WTC11 (cell line): ENCODE measurements around the gene ZNF236. TPM values are rescaled to one million over a fixed set of nuclear protein-coding genes. Genes with fewer than 3 reads are reported as not detected.

ENCODE experiments used
- ATAC-seq: fragments of 200-7000 bp; cut with Tn5 transposase; 2 replicates; pipeline ENCODE4 v1.10.0; 2021; ENCODE audit warnings: mild to moderate bottlenecking, moderate library complexity
- CTCF ChIA-PET: fragments of 300-600 bp; sonication (Branson Sonifier 250); formaldehyde crosslinking; loops from one replicate; lab custom pipeline; 2021; ENCODE audit warnings: antibody characterized with exemption; lab: Charles Lee
- POLR2A ChIA-PET: fragments of 350-600 bp; sonication (Branson Sonifier 250); formaldehyde crosslinking; loops from one replicate; lab custom pipeline; 2021; ENCODE audit warnings: antibody characterized with exemption; lab: Charles Lee
- DNase-seq: peaks from one replicate; pipeline ENCODE4 v3.0.0; 2021; ENCODE audit warnings: low spot score
- H3K27ac Mint-ChIP-seq: 2 replicates; pipeline ENCODE4 v1.8.0; 2021; ENCODE audit warnings: mixed read lengths
- H3K27me3 Mint-ChIP-seq: 2 replicates; pipeline ENCODE4 v1.8.0; 2021; ENCODE audit warnings: low read depth, mild to moderate bottlenecking, moderate library complexity, mixed read lengths
- H3K36me3 Mint-ChIP-seq: 2 replicates; pipeline ENCODE4 v1.8.0; 2021; ENCODE audit warnings: mixed read lengths
- H3K4me1 Mint-ChIP-seq: 2 replicates; pipeline ENCODE4 v1.8.0; 2022; ENCODE audit warnings: mixed read lengths
- H3K4me3 Mint-ChIP-seq: 2 replicates; pipeline ENCODE4 v1.8.0; 2021; ENCODE audit warnings: mild to moderate bottlenecking, moderate library complexity, mixed read lengths
- H3K9me3 Mint-ChIP-seq: 2 replicates; pipeline ENCODE4 v1.8.0; 2021; ENCODE audit warnings: mixed read lengths
- ETV6 ChIP-seq: sonication (generic); formaldehyde crosslinking; IDR thresholded peaks from 2 replicates; pipeline ENCODE4 v1.8.1; 2022; ENCODE audit warnings: mild to moderate bottlenecking, missing genetic modification reagents
- FOXK1 ChIP-seq: sonication (generic); formaldehyde crosslinking; IDR thresholded peaks from 2 replicates; pipeline ENCODE4 v1.8.0; 2022; ENCODE audit warnings: mild to moderate bottlenecking, moderate library complexity, missing genetic modification reagents
- NR3C1 ChIP-seq: sonication (generic); formaldehyde crosslinking; conservative IDR thresholded peaks from 2 replicates; pipeline ENCODE4 v1.8.1; 2023; ENCODE audit warnings: low read depth, mild to moderate bottlenecking, missing genetic modification reagents
- SMAD3 ChIP-seq: sonication (generic); formaldehyde crosslinking; IDR thresholded peaks from 2 replicates; pipeline ENCODE4 v1.8.0; 2022; ENCODE audit warnings: missing genetic modification reagents, mild to moderate bottlenecking, borderline replicate concordance
- ZBTB21 ChIP-seq: sonication (generic); formaldehyde crosslinking; IDR thresholded peaks from 2 replicates; pipeline ENCODE4 v1.8.1; 2023; ENCODE audit warnings: mild to moderate bottlenecking, missing genetic modification reagents, borderline replicate concordance
- ZNF423 ChIP-seq: fragments of 250-450 bp; sonication (Bioruptor Pico); IDR thresholded peaks from 2 replicates; pipeline ENCODE4 v2.1.2; 2022; ENCODE audit warnings: mild to moderate bottlenecking, moderate library complexity
- total RNA-seq: library from RNA; stranded (reverse); gene quantifications from 3 replicates; pipeline ENCODE4 v1.2.3, GENCODE V29; 2021
- TF ChIP-seq, protein P1 (sequence below): fragments of 250-450 bp; sonication (Bioruptor Pico); IDR thresholded peaks from 2 replicates; pipeline ENCODE4 v1.9.0; 2021; ENCODE audit warnings: mild to moderate bottlenecking
- TF ChIP-seq, protein P2 (sequence below): fragments of 250-450 bp; sonication (Bioruptor Pico); IDR thresholded peaks from 2 replicates; pipeline ENCODE4 v1.8.0; 2021; ENCODE audit warnings: mild to moderate bottlenecking
- TF ChIP-seq, protein P3 (sequence below): sonication (generic); formaldehyde crosslinking; IDR thresholded peaks from 2 replicates; pipeline ENCODE4 v1.8.1; 2023; ENCODE audit warnings: mild to moderate bottlenecking, missing genetic modification reagents
- TF ChIP-seq, protein P4 (sequence below): sonication (generic); formaldehyde crosslinking; IDR thresholded peaks from 2 replicates; pipeline ENCODE4 v1.8.1; 2023; ENCODE audit warnings: mild to moderate bottlenecking, missing genetic modification reagents, borderline replicate concordance
- TF ChIP-seq, protein P5 (sequence below): sonication (generic); formaldehyde crosslinking; IDR thresholded peaks from 2 replicates; pipeline ENCODE4 v1.8.0; 2022; ENCODE audit warnings: mild to moderate bottlenecking, missing genetic modification reagents
- TF ChIP-seq, protein P6 (sequence below): sonication (generic); formaldehyde crosslinking; IDR thresholded peaks from 2 replicates; pipeline ENCODE4 v1.8.0; 2022; ENCODE audit warnings: mild to moderate bottlenecking, missing genetic modification reagents
- TF ChIP-seq, protein P7 (sequence below): fragments of 250-450 bp; sonication (Bioruptor Pico); IDR thresholded peaks from 2 replicates; pipeline ENCODE4 v1.9.0; 2021; ENCODE audit warnings: mild to moderate bottlenecking

ZNF236 gene
- total RNA-seq, 1 experiment from 2014 or later: 19.9 TPM

DNA sequence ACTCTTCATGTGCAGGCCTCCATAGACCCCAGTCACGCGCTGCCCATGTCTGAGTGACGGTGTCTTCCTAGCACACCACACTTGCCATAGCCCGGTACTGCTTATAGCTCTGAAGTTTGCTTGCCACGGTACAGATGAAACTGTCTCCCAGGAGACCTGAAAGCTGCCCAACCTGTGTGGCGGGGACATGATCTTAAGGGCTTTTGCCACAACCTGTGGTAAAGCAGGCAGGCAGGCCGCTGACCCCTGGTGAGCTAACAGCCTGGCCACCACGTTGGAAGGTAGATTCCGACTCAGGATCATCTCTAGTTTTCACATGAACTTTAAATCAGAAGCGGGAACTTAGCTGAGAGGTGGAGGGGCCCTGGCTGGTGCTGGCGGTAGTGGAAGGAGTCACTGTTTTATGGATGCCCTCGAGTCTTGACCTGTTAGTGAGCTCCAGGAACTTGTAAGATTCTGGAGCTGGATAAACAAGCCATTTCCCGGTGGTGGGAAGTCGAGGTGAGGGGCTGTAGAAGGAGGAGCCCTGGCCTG is 153.3 kb downstream of the ZNF236 start (continued):
- TF ChIP-seq, protein P1, sequence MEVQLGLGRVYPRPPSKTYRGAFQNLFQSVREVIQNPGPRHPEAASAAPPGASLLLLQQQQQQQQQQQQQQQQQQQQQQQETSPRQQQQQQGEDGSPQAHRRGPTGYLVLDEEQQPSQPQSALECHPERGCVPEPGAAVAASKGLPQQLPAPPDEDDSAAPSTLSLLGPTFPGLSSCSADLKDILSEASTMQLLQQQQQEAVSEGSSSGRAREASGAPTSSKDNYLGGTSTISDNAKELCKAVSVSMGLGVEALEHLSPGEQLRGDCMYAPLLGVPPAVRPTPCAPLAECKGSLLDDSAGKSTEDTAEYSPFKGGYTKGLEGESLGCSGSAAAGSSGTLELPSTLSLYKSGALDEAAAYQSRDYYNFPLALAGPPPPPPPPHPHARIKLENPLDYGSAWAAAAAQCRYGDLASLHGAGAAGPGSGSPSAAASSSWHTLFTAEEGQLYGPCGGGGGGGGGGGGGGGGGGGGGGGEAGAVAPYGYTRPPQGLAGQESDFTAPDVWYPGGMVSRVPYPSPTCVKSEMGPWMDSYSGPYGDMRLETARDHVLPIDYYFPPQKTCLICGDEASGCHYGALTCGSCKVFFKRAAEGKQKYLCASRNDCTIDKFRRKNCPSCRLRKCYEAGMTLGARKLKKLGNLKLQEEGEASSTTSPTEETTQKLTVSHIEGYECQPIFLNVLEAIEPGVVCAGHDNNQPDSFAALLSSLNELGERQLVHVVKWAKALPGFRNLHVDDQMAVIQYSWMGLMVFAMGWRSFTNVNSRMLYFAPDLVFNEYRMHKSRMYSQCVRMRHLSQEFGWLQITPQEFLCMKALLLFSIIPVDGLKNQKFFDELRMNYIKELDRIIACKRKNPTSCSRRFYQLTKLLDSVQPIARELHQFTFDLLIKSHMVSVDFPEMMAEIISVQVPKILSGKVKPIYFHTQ: no peak
- TF ChIP-seq, protein P2, sequence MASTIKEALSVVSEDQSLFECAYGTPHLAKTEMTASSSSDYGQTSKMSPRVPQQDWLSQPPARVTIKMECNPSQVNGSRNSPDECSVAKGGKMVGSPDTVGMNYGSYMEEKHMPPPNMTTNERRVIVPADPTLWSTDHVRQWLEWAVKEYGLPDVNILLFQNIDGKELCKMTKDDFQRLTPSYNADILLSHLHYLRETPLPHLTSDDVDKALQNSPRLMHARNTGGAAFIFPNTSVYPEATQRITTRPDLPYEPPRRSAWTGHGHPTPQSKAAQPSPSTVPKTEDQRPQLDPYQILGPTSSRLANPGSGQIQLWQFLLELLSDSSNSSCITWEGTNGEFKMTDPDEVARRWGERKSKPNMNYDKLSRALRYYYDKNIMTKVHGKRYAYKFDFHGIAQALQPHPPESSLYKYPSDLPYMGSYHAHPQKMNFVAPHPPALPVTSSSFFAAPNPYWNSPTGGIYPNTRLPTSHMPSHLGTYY: no peak

DNA sequence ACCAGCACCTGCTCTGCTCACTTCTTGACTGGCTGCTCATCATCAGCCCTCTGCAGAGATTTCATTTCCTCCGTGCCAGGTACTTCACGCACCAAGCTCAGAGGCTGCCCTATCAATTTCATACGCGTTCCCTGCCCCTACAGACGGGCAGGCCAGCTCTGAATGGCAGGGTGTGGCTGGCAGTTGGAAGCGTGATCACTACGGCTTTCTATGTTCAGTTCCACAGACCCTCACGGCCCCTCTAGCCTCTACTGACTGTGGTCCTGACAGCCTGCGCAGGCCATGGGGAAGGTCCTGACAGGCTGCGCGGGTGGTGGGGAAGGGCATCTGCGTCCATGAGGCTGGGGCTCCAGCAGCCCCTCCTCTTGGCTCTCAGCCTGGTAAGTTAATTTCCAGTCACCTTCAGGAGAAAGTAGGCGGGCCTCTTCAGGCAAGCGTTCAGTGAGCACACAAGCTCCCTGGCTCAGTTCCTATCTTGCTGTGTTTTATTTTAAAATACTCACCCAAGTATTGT is 154.8 kb downstream of the ZNF236 start:
- no peaks in the 10 kb centered on the region for H3K9me3 Mint-ChIP-seq
- H3K36me3 Mint-ChIP-seq: no peaks in the 10 kb centered on the region
- POLR2A ChIA-PET: no interaction called here
- peaks cover 42% of the 10 kb centered on the region for H3K4me1 Mint-ChIP-seq
- no peak overlapping the region for H3K4me3 Mint-ChIP-seq
- no peak for ATAC-seq
- TF ChIP-seq, protein P3, sequence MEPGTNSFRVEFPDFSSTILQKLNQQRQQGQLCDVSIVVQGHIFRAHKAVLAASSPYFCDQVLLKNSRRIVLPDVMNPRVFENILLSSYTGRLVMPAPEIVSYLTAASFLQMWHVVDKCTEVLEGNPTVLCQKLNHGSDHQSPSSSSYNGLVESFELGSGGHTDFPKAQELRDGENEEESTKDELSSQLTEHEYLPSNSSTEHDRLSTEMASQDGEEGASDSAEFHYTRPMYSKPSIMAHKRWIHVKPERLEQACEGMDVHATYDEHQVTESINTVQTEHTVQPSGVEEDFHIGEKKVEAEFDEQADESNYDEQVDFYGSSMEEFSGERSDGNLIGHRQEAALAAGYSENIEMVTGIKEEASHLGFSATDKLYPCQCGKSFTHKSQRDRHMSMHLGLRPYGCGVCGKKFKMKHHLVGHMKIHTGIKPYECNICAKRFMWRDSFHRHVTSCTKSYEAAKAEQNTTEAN (CRISPR knock-in tag): no peak
- no peak for TF ChIP-seq SMAD3 (CRISPR knock-in tag)
- TF ChIP-seq, protein P4, sequence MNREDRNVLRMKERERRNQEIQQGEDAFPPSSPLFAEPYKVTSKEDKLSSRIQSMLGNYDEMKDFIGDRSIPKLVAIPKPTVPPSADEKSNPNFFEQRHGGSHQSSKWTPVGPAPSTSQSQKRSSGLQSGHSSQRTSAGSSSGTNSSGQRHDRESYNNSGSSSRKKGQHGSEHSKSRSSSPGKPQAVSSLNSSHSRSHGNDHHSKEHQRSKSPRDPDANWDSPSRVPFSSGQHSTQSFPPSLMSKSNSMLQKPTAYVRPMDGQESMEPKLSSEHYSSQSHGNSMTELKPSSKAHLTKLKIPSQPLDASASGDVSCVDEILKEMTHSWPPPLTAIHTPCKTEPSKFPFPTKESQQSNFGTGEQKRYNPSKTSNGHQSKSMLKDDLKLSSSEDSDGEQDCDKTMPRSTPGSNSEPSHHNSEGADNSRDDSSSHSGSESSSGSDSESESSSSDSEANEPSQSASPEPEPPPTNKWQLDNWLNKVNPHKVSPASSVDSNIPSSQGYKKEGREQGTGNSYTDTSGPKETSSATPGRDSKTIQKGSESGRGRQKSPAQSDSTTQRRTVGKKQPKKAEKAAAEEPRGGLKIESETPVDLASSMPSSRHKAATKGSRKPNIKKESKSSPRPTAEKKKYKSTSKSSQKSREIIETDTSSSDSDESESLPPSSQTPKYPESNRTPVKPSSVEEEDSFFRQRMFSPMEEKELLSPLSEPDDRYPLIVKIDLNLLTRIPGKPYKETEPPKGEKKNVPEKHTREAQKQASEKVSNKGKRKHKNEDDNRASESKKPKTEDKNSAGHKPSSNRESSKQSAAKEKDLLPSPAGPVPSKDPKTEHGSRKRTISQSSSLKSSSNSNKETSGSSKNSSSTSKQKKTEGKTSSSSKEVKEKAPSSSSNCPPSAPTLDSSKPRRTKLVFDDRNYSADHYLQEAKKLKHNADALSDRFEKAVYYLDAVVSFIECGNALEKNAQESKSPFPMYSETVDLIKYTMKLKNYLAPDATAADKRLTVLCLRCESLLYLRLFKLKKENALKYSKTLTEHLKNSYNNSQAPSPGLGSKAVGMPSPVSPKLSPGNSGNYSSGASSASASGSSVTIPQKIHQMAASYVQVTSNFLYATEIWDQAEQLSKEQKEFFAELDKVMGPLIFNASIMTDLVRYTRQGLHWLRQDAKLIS (CRISPR knock-in tag): no peak
- TF ChIP-seq FOXK1 (CRISPR knock-in tag): no peak
- TF ChIP-seq, protein P1: no peak
- TF ChIP-seq NR3C1 (CRISPR knock-in tag): no peak
- TF ChIP-seq, protein P5, sequence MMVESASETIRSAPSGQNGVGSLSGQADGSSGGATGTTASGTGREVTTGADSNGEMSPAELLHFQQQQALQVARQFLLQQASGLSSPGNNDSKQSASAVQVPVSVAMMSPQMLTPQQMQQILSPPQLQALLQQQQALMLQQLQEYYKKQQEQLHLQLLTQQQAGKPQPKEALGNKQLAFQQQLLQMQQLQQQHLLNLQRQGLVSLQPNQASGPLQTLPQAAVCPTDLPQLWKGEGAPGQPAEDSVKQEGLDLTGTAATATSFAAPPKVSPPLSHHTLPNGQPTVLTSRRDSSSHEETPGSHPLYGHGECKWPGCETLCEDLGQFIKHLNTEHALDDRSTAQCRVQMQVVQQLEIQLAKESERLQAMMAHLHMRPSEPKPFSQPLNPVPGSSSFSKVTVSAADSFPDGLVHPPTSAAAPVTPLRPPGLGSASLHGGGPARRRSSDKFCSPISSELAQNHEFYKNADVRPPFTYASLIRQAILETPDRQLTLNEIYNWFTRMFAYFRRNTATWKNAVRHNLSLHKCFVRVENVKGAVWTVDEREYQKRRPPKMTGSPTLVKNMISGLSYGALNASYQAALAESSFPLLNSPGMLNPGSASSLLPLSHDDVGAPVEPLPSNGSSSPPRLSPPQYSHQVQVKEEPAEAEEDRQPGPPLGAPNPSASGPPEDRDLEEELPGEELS: no peak
- TF ChIP-seq ETV6: no peak
- TF ChIP-seq, protein P6, sequence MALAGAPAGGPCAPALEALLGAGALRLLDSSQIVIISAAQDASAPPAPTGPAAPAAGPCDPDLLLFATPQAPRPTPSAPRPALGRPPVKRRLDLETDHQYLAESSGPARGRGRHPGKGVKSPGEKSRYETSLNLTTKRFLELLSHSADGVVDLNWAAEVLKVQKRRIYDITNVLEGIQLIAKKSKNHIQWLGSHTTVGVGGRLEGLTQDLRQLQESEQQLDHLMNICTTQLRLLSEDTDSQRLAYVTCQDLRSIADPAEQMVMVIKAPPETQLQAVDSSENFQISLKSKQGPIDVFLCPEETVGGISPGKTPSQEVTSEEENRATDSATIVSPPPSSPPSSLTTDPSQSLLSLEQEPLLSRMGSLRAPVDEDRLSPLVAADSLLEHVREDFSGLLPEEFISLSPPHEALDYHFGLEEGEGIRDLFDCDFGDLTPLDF: no peak
- no peak for TF ChIP-seq ZBTB21 (CRISPR knock-in tag)
- TF ChIP-seq, protein P7, sequence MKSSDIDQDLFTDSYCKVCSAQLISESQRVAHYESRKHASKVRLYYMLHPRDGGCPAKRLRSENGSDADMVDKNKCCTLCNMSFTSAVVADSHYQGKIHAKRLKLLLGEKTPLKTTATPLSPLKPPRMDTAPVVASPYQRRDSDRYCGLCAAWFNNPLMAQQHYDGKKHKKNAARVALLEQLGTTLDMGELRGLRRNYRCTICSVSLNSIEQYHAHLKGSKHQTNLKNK (CRISPR knock-in tag): no peak
- TF ChIP-seq ZNF423 (CRISPR knock-in tag): no peak
- CTCF ChIA-PET: interaction anchor here (0.9 to 1.3 kb wide), 2 partner anchors 9 to 15 kb away, joined by 3 to 8 read pairs; no protein-coding TSS in a partner anchor
- DNase-seq: no peak
- no peak overlapping the region for H3K27ac Mint-ChIP-seq
- H3K27me3 Mint-ChIP-seq: no peaks in the 10 kb centered on the region
